Progenitor cell of endocrine pancreas (in vitro differentiated cells): ENCODE results near the gene ZNF567. TPM values are rescaled to one million over a fixed set of nuclear protein-coding genes. Genes with fewer than 3 reads are reported as not detected.
"Not testable (repeated sequence)": the region's sequence is repeated elsewhere in the genome, so short reads cannot be mapped to it uniquely, and the experiment has no call there.

Experiments used
- DNase-seq: peaks from one replicate; pipeline ENCODE4 v3.0.0; 2021; ENCODE audit warnings: low spot score; ENCODE audit not compliant: unreplicated experiment
- H3K27ac Mint-ChIP-seq: 2 replicates; pipeline ENCODE4 v1.8.0; 2021; ENCODE audit warnings: mild to moderate bottlenecking, moderate library complexity, mixed read lengths
- H3K27me3 Mint-ChIP-seq: 2 replicates; pipeline ENCODE4 v1.8.0; 2021; ENCODE audit warnings: mixed read lengths
- H3K36me3 Mint-ChIP-seq: 2 replicates; pipeline ENCODE4 v1.8.0; 2022; ENCODE audit warnings: mixed read lengths; ENCODE audit not compliant: insufficient read depth
- H3K4me1 Mint-ChIP-seq: 2 replicates; pipeline ENCODE4 v1.8.0; 2021; ENCODE audit warnings: low read depth, mixed read lengths
- H3K4me3 Mint-ChIP-seq: 2 replicates; pipeline ENCODE4 v1.8.0; 2021; ENCODE audit warnings: low read depth, mild to moderate bottlenecking, moderate library complexity, mixed read lengths
- H3K9me3 Mint-ChIP-seq: 2 replicates; pipeline ENCODE4 v1.8.0; 2021; ENCODE audit warnings: low read depth, mixed read lengths
- CTCF ChIP-seq: fragments of 200-600 bp; sonication (generic); IDR thresholded peaks from one replicate; pipeline ENCODE4 v1.5.0; 2021; ENCODE audit warnings: antibody characterized with exemption, mild to moderate bottlenecking; ENCODE audit not compliant: unreplicated experiment
- total RNA-seq: library from RNA; stranded (reverse); gene quantifications from 2 replicates; pipeline ENCODE4 v1.2.1, GENCODE V29; 2021

The ZNF567 gene
- total RNA-seq, 1 donor from 2014 or later = 13.2 TPM

DNA sequence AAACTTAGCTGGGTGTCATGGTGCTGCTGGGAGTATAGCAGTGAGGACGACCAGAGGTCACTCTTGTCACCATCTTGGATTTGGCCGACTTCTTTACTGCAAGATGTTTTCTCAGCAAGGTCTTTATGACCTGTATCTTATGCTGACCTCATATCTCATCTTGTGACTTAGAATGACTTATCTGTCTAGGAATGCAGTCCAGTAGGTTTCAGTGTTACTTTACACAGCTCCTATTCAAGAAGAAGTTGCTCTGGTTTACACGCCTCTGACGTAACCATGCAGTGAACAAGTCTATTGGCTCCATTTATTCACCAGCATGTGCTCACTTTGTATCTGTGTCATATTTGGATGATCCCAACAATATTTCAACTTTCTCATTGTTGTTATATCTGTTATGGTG, 58.5 kb downstream of the ZNF567 start:
- no peak for TF ChIP-seq CTCF
- no peak for DNase-seq
- Mint-ChIP-seq H3K4me3 (no peak overlapping the region), H3K36me3 (peaks cover 78% of the 10 kb centered on the region), H3K9me3 (peaks cover 53% of the 10 kb centered on the region), H3K4me1 (no peaks in the 10 kb centered on the region), H3K27me3 (no peaks in the 10 kb centered on the region), H3K27ac (peak overlapping the region; percentile 7)

GRCh38 chr19:36747750-36748149, 60.3 kb downstream of the ZNF567 start:
- no peak for DNase-seq
- Mint-ChIP-seq H3K27ac (peak overlapping the region; percentile 91), H3K9me3 (peaks cover 55% of the 10 kb centered on the region), H3K4me3 (no peak overlapping the region), H3K27me3 (no peaks in the 10 kb centered on the region), H3K36me3 (peaks cover 87% of the 10 kb centered on the region), H3K4me1 (no peaks in the 10 kb centered on the region)
- no peak for TF ChIP-seq CTCF

DNA sequence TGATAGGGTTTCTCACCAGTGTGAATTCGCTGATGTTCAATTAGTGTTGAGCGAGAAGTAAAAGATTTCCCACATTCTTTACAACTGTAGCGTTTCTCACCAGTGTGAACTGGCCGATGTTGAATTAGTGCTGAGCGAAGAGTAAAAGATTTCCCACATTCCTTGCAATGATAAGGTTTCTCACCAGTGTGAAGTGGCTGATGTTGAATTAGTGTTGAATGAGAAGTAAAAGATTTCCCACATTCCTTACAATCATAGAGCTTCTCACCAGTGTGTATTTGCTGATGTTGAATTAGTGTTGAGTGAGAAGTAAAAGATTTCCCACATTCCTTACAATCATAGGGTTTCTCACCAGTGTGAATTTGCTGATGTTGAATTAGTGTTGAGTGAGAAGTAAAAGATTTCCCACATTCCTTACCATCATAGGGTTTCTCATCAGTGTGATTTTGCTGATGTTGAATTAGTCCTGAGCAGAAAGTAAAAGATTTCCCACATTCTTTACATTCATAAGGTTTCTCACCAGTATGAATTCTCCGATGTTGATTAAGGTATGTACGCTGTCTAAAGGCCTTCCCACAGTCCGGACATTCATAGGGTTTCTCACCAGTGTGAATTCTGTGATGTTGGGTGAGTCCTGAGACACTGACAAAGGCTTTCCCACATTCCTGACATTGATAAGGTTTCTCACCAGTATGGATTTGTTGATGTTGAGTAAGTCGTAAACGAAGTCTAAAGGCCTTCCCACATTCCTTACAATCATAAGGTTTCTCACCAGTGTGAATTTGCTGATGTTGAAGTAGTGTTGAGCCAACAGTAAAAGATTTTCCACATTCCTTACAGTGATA, 61.2 kb downstream of the ZNF567 start:
- Mint-ChIP-seq H3K27ac (peak overlapping the region; percentile 91), H3K4me1 (no peaks in the 10 kb centered on the region), H3K36me3 (peaks cover 87% of the 10 kb centered on the region), H3K9me3 (peaks cover 58% of the 10 kb centered on the region), H3K4me3 (no peak overlapping the region), H3K27me3 (no peaks in the 10 kb centered on the region)
- no peak for DNase-seq
- no peak for TF ChIP-seq CTCF

DNA sequence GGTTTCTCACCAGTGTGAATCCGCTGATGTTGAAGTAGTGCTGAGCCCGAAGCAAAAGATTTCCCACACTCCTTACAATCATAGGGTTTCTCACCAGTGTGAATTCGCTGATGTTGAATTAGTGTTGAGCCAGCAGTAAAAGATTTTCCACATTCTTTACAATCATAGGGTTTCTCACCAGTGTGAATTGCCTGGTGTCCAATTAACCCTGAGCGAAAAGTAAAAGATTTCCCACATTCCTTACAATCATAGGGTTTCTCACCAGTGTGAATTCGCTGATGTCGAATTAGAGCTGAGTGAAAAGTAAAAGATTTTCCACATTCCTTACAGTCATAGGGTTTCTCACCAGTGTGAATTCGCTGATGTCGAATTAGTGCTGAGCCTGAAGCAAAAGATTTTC, 62.2 kb downstream of the ZNF567 start:
- not testable (repeated sequence) for H3K4me1 Mint-ChIP-seq

GRCh38 chr19:36750066-36750691, 62.8 kb downstream of the ZNF567 start:
- no peak for DNase-seq
- Mint-ChIP-seq H3K9me3 (peaks cover 59% of the 10 kb centered on the region), H3K4me1 (no peaks in the 10 kb centered on the region), H3K27me3 (no peaks in the 10 kb centered on the region), H3K4me3 (no peak overlapping the region), H3K27ac (peak overlapping the region; percentile 76), H3K36me3 (peaks cover 92% of the 10 kb centered on the region)
- no peak for TF ChIP-seq CTCF

More for the DNA sequence above, 62.2 kb downstream of the ZNF567 start:
- Mint-ChIP-seq H3K36me3 (peaks cover 92% of the 10 kb centered on the region), H3K9me3 (peaks cover 61% of the 10 kb centered on the region), H3K27ac (peak overlapping the region; percentile 25)
- not testable (repeated sequence) for H3K27me3 Mint-ChIP-seq, H3K4me3 Mint-ChIP-seq, DNase-seq

Other genes with a start within 250 kb of the ZNF567 start
- gene ZNF566, start 198.1 kb upstream of the ZNF567 start, total RNA-seq = 23.2 and 24.7 TPM in 2 replicates
- gene ZNF260, start 159.3 kb upstream of the ZNF567 start, total RNA-seq = 38.3 and 45.4 TPM in 2 replicates
- 19.7 and 24.3 TPM in 2 replicates for gene ZNF529, start 114.3 kb upstream of the ZNF567 start, total RNA-seq
- gene ZNF382, start 82.3 kb upstream of the ZNF567 start, total RNA-seq = 21.4 and 21.6 TPM in 2 replicates
- gene ZNF461, start 20.8 kb upstream of the ZNF567 start, total RNA-seq = 12.2 and 14.7 TPM in 2 replicates
- gene ZNF850, start 85.2 kb downstream of the ZNF567 start, total RNA-seq = 16.7 and 17.6 TPM in 2 replicates
- gene ZNF790, start 150.8 kb downstream of the ZNF567 start, total RNA-seq = 12.1 and 13.7 TPM in 2 replicates
- 14.7 and 17.8 TPM in 2 replicates for gene ZNF345, start 163.3 kb downstream of the ZNF567 start, total RNA-seq
- gene ZNF829, start 228.7 kb downstream of the ZNF567 start, total RNA-seq = 3.9 and 4.8 TPM in 2 replicates
- gene ZNF568, start 228.7 kb downstream of the ZNF567 start, total RNA-seq = 9.0 and 10.3 TPM in 2 replicates